Mesodermal cell (in vitro differentiated cells): ENCODE measurements around the gene HHEX.

Source experiments
- H3K27ac ChIP-seq: 2 replicates; pipeline ENCODE4 v1.7.0; 2013; ENCODE audit warnings: mild to moderate bottlenecking, low read depth, low read length, moderate library complexity; ENCODE audit not compliant: severe bottlenecking
- H3K36me3 ChIP-seq: 2 replicates; pipeline ENCODE4 v1.7.1; 2013; ENCODE audit warnings: mild to moderate bottlenecking, low read length, moderate library complexity; ENCODE audit not compliant: control insufficient read depth, insufficient read depth
- H3K4me1 ChIP-seq: one replicate; pipeline ENCODE4 v1.7.1; 2013; ENCODE audit warnings: mild to moderate bottlenecking, low read length; ENCODE audit not compliant: insufficient read depth, control insufficient read depth, poor library complexity, severe bottlenecking
- H3K4me3 ChIP-seq: 2 replicates; pipeline ENCODE4 v1.7.0; 2013; ENCODE audit warnings: low read length, control low read depth, mild to moderate bottlenecking; ENCODE audit not compliant: insufficient read depth, poor library complexity, severe bottlenecking; ENCODE audit errors: extremely low read depth
- H3K9me3 ChIP-seq: 2 replicates; pipeline ENCODE4 v1.7.1; 2013; ENCODE audit warnings: mild to moderate bottlenecking, low read length, moderate library complexity; ENCODE audit not compliant: control insufficient read depth
- WGBS, 2 experiments: methylation state at CpG; one replicate each; pipeline ENCODE4 v1.1.5; 2013; ENCODE audit warnings: missing lambda C conversion rate in 2 of 2; ENCODE audit not compliant: insufficient coverage in 2 of 2; 5-methylcytosine and 5-hydroxymethylcytosine counted together

Gene HHEX

GRCh38 chr10:92693534-92693893 is 3.8 kb downstream of the HHEX start:
- Histone ChIP-seq H3K27ac (no peak overlapping the region), H3K4me3 (no peak overlapping the region), H3K36me3 (no peaks in the 10 kb centered on the region), H3K4me1 (peaks cover 3% of the 10 kb centered on the region), H3K9me3 (no peaks in the 10 kb centered on the region)
- WGBS, 2 experiments = no CpG with 5 or more reads among the region's 1 CpG

GRCh38 chr10:92695679-92696605 is 6.2 kb downstream of the HHEX start:
- Histone ChIP-seq H3K4me3 (peak overlapping the region; percentile 25), H3K27ac (no peak overlapping the region), H3K36me3 (no peaks in the 10 kb centered on the region), H3K9me3 (no peaks in the 10 kb centered on the region), H3K4me1 (peaks cover 3% of the 10 kb centered on the region)
- WGBS, 2 experiments = 8 to 11% methylated on average over 35 to 36 of the region's 61 CpGs

DNA sequence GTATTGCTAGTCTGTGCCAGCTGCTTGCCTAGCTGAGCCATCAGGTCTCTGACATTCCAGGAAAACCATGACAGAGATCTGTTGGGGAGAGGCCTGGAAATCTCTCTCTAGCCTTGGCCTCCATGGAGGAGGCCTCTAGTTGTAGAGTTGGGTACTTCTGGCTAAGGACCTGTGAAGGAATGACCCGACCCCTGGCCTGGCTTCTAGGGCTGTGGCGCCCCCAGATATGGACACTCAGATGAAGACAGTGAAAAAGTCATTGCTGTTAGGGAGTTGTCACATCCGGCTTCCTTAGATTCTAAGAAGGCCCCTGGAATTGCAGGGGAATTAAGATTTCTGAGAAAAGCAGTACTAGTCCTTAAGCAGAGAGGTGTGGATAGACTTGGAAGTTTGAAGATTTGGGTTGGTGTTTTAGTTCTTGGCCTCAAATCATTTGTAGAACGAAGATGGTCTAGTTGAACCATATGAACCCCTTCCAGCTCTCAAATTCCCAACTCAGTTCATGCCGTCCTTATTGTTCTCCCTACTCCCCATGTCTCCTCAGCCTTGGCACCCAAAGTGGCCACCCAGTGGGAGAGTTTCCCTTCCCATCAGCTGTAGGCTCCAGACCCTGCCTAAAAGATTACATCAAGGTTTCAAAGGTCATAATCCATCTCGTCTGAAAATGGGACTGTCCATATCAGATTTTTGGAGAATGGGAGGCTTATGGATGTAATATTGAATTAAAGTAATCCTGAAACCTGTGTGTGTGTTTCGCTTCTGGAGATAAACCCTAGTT is 7.0 kb downstream of the HHEX start:
- Histone ChIP-seq H3K36me3 (no peaks in the 10 kb centered on the region), H3K9me3 (no peaks in the 10 kb centered on the region), H3K4me3 (no peak overlapping the region), H3K27ac (no peak overlapping the region), H3K4me1 (peaks cover 3% of the 10 kb centered on the region)
- WGBS, 2 experiments = 84 to 86% methylated on average over 4 to 5 of the region's 7 CpGs

DNA sequence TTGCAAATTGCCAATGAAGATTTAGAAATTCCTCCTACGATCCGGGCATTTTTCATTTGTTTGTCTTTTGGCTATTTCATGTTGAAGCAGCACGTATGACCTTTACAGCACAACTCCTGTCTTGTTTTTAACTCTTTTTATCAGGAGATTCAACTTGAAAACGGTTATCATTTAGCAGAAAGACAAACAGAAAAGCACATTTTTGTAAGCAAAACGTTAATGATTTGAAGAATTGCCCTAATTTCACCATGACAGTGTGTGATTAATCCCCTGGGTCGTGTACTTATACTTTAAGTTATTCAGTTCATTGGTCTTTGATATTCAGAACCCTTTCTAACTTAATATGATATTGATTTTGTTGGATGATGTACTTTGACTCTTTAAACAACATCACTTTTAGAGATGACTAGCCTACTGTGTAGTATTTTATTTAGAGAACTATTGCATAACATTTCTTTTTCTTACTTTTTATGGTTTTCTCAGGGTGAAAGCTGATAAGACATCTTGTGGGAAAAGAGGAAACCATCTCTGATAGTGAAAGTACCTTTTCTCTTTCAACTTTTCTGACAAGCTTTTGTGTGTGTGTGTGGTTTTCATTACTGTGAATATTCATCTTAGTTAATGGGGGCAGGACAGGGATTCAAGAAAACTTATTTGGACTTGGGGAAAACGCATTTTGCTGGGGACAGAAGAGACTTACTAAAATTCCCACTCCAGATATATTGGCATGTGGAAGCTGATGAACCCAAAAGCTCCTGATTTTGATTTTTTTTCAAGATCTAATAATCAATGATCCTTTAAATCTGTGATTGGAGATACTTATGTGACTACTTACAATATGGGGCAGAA is 8.1 kb downstream of the HHEX start:
- Histone ChIP-seq H3K4me1 (peaks cover 3% of the 10 kb centered on the region), H3K36me3 (no peaks in the 10 kb centered on the region), H3K4me3 (no peak overlapping the region), H3K27ac (no peak overlapping the region), H3K9me3 (no peaks in the 10 kb centered on the region)
- 72 to 93% methylated on average over 3 to 6 of the region's 7 CpGs for WGBS, 2 experiments

- Histone ChIP-seq H3K4me3 (peak overlapping the region; percentile 31), H3K27ac (no peak overlapping the region), H3K4me1 (peaks cover 3% of the 10 kb centered on the region), H3K9me3 (no peaks in the 10 kb centered on the region), H3K36me3 (no peaks in the 10 kb centered on the region)
- WGBS, 2 experiments = 5 to 13% methylated on average over 2 to 3 of the region's 3 CpGs
These were observed 9.4 kb downstream of the HHEX start for GRCh38 chr10:92699193-92699517.

DNA sequence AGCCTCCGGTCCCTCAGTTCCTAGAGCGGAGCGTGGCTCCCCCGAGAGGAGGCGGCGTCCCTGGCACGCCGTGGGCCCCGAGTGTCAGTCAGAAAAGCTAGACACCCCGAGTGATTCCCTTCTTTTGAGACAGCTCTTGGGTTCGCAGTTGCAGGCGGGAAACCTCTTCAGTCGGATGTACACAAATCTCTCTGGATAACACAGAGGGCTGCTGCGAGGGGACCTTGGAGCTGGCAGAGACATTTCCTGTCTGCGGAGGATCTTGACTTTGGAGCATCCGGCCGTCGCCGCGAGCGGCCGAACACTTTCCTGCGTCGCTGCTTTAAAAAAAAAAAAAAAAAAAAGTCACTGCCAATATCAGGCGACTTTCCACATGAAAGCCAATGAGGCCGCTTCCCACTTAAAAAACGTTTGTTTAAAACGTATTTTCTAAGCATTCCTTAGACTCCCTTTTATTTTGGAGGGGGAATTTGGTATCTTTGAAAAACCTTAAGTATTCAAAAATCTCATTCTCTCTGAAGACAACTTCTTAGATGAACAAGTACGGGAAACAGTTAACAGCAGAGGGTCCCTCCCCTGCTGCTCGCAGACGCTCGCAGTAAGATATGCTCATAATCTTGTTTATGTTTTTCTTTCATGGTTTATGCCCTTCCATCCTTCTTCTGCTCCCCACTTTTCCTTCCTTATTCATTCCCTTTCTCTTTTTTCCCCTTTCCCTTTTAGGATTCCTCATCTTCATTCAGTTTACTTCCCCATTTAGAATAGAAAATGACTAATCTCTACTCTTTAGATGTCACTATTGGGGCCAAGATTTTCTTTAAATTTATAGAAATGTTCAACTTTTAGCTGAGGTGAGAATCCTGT is 10.0 kb downstream of the HHEX start:
- Histone ChIP-seq H3K27ac (no peak overlapping the region), H3K36me3 (no peaks in the 10 kb centered on the region), H3K9me3 (no peaks in the 10 kb centered on the region), H3K4me3 (peak overlapping the region; percentile 31), H3K4me1 (peaks cover 3% of the 10 kb centered on the region)
- WGBS, 2 experiments = 8 to 9% methylated on average over 23 to 26 of the region's 32 CpGs

- 90 to 100% methylated on average over 1 to 2 of the region's 4 CpGs for WGBS, 2 experiments
- H3K9me3 ChIP-seq = no peaks in the 10 kb centered on the region
- H3K4me3 ChIP-seq = no peak overlapping the region
These were observed 12.7 kb downstream of the HHEX start for GRCh38 chr10:92702301-92702916.

DNA sequence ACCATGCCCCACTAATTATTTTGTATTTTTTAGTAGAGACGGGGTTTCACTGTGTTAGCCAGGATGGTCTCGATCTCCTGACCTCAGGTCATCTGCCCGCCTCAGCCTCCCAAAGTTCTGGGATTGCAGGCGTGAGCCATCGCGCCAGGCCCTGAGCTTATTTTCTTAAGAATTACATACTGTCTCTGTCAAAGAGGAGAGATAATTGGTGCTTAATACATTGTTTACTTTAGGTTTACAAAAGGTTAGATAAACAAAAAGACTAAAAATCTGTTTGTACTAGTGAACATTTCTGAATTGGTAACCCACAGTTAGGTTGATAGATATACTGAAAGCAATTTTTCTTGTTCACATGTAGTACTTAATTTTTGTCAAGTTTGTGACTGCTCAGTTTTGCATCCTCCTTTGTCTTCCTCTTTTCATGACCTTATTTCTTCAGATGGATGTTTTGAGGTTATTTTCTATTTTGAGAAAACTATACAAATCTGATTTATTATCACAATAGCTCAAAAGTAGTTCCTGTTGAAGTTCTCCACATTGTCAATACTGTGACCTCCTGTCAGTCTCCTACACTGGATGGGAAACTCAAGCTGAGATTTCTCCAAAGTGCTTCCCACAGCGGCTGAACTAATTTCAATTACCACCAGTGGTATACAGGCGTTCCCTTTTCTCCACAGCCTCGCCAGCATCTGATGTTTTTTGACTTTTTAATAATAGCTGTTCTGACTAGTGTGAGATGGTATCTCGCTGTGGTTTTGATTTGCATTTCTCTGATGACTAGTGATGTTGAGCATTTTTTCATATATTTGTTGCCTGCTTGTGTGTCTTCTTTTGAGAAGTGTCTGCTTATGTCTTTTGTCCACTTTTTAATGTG is 22.5 kb downstream of the HHEX start:
- H3K4me1 ChIP-seq = no peaks in the 10 kb centered on the region
- peaks cover 11% of the 10 kb centered on the region for H3K9me3 ChIP-seq
- no peaks in the 10 kb centered on the region for H3K36me3 ChIP-seq
- no peak overlapping the region for H3K27ac ChIP-seq
- WGBS, 2 experiments = 83 to 87% methylated on average over 2 to 5 of the region's 10 CpGs
- H3K4me3 ChIP-seq = no peak overlapping the region

More at GRCh38 chr10:92702301-92702916, 12.7 kb downstream of the HHEX start:
- no peak overlapping the region for H3K27ac ChIP-seq
- H3K36me3 ChIP-seq = no peaks in the 10 kb centered on the region
- no peaks in the 10 kb centered on the region for H3K4me1 ChIP-seq
